ENCODE measurements around the gene DNAJB1.

Gene DNAJB1

DNA sequence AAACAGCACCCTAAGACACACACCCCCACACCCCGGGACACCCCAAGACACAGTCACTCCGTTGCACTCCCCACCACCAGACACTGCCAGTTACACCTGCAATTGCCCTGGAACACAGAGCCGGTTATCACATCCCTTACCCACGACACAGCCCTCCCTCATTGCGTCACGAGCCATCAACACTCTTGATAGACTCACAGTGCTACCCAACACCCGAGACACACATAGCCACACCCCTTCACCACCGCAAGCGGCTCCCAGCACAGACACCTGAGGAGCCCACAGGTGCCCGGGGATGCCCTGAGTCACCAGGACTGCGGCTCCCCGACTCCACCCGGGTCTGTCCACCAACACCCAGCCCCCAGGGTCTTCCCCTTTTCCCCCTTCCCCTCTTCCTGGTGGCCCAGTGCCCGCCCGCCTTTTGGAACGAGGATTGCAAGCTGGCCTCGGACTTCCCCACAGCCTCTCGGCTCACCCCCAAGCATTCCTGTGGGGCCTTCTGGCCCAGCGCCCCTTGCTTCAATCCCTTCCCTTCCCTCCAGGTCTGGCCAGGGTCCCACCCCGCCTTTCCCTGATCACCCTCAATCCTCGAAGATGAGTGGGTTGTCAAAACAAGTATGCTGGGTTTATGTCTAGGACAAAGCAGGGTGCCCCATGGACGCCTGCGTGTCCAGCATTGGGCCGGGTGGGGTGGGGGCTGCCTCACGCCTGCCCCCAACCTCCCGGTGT, 41.4 kb downstream of the DNAJB1 start:
- no peak overlapping the region for H3K9ac ChIP-seq (ENCODE audit: low read depth, low read length, poor library complexity, severe bottlenecking)
- no peaks in the 10 kb centered on the region for H4K20me1 ChIP-seq (ENCODE audit: insufficient read depth, low read length, poor library complexity, severe bottlenecking)
- no peak for TF ChIP-seq EZH2phosphoT487 (IDR thresholded peaks at IDR 0.05; ENCODE audit: borderline replicate concordance)
- TF ChIP-seq, protein P1, sequence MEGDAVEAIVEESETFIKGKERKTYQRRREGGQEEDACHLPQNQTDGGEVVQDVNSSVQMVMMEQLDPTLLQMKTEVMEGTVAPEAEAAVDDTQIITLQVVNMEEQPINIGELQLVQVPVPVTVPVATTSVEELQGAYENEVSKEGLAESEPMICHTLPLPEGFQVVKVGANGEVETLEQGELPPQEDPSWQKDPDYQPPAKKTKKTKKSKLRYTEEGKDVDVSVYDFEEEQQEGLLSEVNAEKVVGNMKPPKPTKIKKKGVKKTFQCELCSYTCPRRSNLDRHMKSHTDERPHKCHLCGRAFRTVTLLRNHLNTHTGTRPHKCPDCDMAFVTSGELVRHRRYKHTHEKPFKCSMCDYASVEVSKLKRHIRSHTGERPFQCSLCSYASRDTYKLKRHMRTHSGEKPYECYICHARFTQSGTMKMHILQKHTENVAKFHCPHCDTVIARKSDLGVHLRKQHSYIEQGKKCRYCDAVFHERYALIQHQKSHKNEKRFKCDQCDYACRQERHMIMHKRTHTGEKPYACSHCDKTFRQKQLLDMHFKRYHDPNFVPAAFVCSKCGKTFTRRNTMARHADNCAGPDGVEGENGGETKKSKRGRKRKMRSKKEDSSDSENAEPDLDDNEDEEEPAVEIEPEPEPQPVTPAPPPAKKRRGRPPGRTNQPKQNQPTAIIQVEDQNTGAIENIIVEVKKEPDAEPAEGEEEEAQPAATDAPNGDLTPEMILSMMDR (conservative IDR thresholded peaks at IDR 0.05; ENCODE audit: low read length) = no peak
- H3K79me2 ChIP-seq (ENCODE audit: insufficient read depth, low read length) = no peaks in the 10 kb centered on the region
- H3K9me3 ChIP-seq (ENCODE audit: insufficient read depth, low read depth, low read length) = no peaks in the 10 kb centered on the region
- no peak overlapping the region for H2AFZ ChIP-seq (ENCODE audit: low read length)
- no peaks in the 10 kb centered on the region for H3K9me2 ChIP-seq (replicated peaks; ENCODE audit: low read depth, low read length)
- peaks cover 13% of the 10 kb centered on the region for H3K4me1 ChIP-seq (ENCODE audit: insufficient read depth, low read length, poor library complexity, severe bottlenecking)
- H3K4me3 ChIP-seq (ENCODE audit: low read length, poor library complexity, severe bottlenecking) = no peak overlapping the region
- H3K36me3 ChIP-seq (ENCODE audit: insufficient read depth, low read length) = no peaks in the 10 kb centered on the region
- no peaks in the 10 kb centered on the region for H3K27me3 ChIP-seq (ENCODE audit: insufficient read depth, low read length, poor library complexity, severe bottlenecking)
- no peaks in the 10 kb centered on the region for H3F3A ChIP-seq (ENCODE audit: low read depth)
- H3K4me2 ChIP-seq (ENCODE audit: low read depth, low read length, poor library complexity, severe bottlenecking) = no peak overlapping the region

DNA sequence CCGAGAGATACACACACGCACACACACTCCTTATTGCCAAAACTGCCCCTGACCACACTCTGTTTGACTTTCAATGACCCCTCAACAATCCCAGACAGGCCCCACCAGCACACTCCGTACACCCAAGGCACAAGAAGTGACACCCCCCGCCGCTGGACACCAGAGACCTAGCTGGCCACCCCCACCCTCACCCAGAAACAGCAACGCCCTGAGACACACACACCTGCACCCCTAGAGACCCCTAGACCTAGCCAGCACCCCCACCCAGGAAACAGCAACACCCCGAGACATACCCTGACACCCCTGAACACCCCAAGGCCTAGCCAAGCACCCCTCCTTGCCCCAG, 41.9 kb downstream of the DNAJB1 start:
- Histone ChIP-seq H3F3A (ENCODE audit: low read depth) (no peaks in the 10 kb centered on the region), H3K4me1 (ENCODE audit: insufficient read depth, low read length, poor library complexity, severe bottlenecking) (peaks cover 13% of the 10 kb centered on the region), H3K9me2 (replicated peaks; ENCODE audit: low read depth, low read length) (no peaks in the 10 kb centered on the region), H3K4me3 (ENCODE audit: low read length, poor library complexity, severe bottlenecking) (no peak overlapping the region), H4K20me1 (ENCODE audit: insufficient read depth, low read length, poor library complexity, severe bottlenecking) (no peaks in the 10 kb centered on the region), H3K9me3 (ENCODE audit: insufficient read depth, low read depth, low read length) (no peaks in the 10 kb centered on the region), H2AFZ (ENCODE audit: low read length) (no peak overlapping the region), H3K79me2 (ENCODE audit: insufficient read depth, low read length) (no peaks in the 10 kb centered on the region), H3K9ac (ENCODE audit: low read depth, low read length, poor library complexity, severe bottlenecking) (no peak overlapping the region), H3K4me2 (ENCODE audit: low read depth, low read length, poor library complexity, severe bottlenecking) (no peak overlapping the region), H3K36me3 (ENCODE audit: insufficient read depth, low read length) (no peaks in the 10 kb centered on the region), H3K27me3 (ENCODE audit: insufficient read depth, low read length, poor library complexity, severe bottlenecking) (no peaks in the 10 kb centered on the region)
- no peak for TF ChIP-seq EZH2phosphoT487 (IDR thresholded peaks at IDR 0.05; ENCODE audit: borderline replicate concordance)
- TF ChIP-seq, protein P1 (conservative IDR thresholded peaks at IDR 0.05; ENCODE audit: low read length) = no peak

DNA sequence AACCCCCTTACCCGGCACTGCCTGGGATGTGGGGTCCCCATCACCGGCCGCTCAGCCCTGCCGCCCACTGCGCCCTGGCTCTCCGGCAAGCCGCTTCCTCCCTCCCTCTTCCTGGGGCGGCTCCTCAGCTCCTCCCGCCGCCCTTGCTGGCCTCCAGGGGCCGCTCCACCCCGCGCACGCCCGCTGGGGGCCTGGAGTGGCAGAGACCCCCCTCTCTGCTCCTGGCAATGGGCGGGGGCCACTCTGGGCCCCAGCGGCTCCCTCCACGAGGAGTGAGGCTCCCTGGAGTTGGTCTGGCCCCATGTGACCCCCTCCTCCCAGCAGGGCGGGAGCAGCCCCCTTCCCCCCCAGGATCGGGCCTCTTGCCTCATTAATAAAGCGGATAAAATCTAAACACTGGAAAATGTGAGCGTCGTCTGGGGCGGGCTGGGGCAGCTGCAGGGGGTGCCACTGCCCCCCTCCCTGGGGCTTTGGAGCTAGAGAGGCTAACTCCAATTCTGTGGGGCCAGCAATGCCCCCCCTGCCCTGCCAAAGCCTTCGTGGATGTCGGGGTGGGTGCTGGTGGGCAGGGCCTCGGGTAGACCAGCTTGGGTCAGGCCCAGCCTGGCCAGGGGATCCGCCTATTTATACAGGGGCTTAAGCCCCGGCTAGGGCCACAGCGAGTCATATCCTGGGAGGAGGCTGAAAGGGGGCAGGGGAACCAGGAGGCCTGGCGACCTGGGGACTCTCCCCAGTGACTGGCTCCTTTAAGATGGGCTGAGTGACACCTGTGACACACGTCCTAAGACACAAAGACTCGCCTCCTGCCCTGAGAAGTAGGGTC, 42.7 kb downstream of the DNAJB1 start, which contains the start of gene PTGER1:
Gene PTGER1, minus strand, starts transcription at position 104 of the 823 bp plus-strand sequence. CDS start 1,034 bp downstream, outside the sequence.
- Histone ChIP-seq H2AFZ (ENCODE audit: low read length) (no peak within 1 kb of the TSS), H3K4me1 (ENCODE audit: insufficient read depth, low read length, poor library complexity, severe bottlenecking) (peaks cover 13% of the 10 kb centered on the region), H3K4me2 (ENCODE audit: low read depth, low read length, poor library complexity, severe bottlenecking) (peak within 1 kb of the TSS; percentile 27), H3K9me3 (ENCODE audit: insufficient read depth, low read depth, low read length) (no peaks in the 10 kb centered on the region), H3K9me2 (replicated peaks; ENCODE audit: low read depth, low read length) (no peaks in the 10 kb centered on the region), H3K36me3 (ENCODE audit: insufficient read depth, low read length) (peaks cover 1% of the 10 kb centered on the region; the same call in 1 of the 2 replicates), H3F3A (ENCODE audit: low read depth) (no peaks in the 10 kb centered on the region), H3K9ac (ENCODE audit: low read depth, low read length, poor library complexity, severe bottlenecking) (peak within 1 kb of the TSS; percentile 22), H3K4me3 (ENCODE audit: low read length, poor library complexity, severe bottlenecking) (no peak within 1 kb of the TSS), H4K20me1 (ENCODE audit: insufficient read depth, low read length, poor library complexity, severe bottlenecking) (no peaks in the 10 kb centered on the region), H3K27me3 (ENCODE audit: insufficient read depth, low read length, poor library complexity, severe bottlenecking) (no peaks in the 10 kb centered on the region), H3K79me2 (ENCODE audit: insufficient read depth, low read length) (no peaks in the 10 kb centered on the region)
- no peak for TF ChIP-seq EZH2phosphoT487 (IDR thresholded peaks at IDR 0.05; ENCODE audit: borderline replicate concordance)
- TF ChIP-seq, protein P1 (conservative IDR thresholded peaks at IDR 0.05; ENCODE audit: low read length) = peak; percentile 17; the same call in 1 of the 2 replicates

Data from Loucy (cell line).